NCI-H2227 treated with DMSO at 0.1 percent for 48 hours (cell line): Measurements from ENCODE around the gene STUM.

Experiments
- DNase-seq: peaks from one replicate; lab custom pipeline; 2025; lab: John Stamatoyannopoulos, UW

Gene STUM

DNA sequence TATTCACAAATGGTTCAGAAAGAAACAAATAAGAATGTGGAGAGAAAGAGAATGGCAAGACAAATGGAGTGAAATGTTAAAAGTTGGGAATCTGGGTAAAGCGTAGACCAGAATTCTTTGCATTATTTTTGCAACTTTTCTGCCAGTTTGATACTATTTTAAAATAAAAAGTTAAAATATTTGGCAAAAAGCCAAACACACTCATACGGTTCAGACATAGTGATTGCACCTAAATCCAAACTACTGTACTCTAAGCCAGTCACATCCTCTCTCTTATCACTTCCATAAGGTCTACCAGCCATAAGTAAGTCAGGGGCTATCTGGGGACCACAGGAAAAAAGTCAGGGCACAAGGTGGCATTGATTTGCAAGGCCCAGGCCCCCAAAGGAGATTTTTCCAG, 14.4 kb downstream of the STUM start:
- DNase-seq: no peak

GRCh38 chr1:226563666-226564065, 15.1 kb downstream of the STUM start:
- no peak for DNase-seq

- no peak for DNase-seq
These were observed 16.9 kb downstream of the STUM start for GRCh38 chr1:226565476-226565875.

- DNase-seq: peak; percentile 5
These were observed 17.7 kb downstream of the STUM start for GRCh38 chr1:226566234-226566633.

DNA sequence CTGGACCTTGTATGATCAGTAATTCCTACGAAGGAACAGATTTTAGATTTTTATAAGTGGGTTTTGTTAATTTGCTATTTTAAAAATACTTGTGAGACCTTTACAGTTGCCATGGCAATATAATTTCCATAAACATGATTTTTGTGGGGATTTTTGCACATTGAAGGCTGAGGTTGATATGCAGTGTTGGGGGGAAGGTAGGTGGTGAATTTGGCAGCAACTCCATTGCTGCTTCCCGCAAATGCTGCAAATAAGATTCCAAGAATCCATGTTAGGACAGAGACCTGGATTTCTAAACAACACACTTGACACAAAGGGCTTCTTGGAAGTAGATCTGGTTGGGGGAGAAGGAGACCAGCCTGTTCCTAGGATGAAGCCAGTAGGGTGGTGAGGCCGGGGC, 18.2 kb downstream of the STUM start:
- DNase-seq: no peak

DNA sequence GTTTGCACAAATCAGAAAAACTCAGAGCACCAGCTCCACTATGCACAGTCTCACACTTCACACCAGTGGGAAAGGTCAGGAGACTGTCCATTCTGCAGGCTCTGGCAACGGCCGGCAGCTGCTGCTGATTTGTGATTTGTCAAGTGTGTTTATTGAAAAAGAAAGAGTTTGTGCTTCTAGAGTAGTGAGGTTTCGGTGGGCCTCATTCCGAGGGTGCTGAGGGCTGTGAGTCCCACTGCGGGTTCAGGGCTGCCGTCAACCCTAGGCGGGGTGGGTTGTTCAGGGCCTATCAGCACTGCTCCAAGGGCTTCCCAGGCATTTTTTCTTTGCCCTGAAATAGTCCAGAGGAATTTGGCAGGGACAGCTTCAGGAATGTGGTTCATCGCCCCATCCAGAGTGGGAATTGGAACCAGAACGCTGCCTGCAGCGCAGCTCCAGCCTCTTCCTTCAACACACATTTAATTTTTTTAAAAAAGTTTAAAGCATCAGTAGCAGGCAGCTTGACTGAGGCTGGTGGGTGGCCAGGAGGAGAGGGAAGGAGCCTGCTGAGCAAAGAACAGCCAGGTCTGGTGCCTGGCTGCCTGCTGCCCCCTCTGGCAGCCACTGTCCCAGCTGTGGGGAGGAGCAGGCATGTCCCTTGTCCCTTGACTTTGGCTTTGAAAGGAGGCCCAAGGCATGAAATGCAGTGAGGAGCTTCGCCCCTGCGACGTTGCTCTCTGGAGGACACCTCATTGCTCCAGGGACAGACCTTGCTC, 19.7 kb downstream of the STUM start:
- DNase-seq: no peak

DNA sequence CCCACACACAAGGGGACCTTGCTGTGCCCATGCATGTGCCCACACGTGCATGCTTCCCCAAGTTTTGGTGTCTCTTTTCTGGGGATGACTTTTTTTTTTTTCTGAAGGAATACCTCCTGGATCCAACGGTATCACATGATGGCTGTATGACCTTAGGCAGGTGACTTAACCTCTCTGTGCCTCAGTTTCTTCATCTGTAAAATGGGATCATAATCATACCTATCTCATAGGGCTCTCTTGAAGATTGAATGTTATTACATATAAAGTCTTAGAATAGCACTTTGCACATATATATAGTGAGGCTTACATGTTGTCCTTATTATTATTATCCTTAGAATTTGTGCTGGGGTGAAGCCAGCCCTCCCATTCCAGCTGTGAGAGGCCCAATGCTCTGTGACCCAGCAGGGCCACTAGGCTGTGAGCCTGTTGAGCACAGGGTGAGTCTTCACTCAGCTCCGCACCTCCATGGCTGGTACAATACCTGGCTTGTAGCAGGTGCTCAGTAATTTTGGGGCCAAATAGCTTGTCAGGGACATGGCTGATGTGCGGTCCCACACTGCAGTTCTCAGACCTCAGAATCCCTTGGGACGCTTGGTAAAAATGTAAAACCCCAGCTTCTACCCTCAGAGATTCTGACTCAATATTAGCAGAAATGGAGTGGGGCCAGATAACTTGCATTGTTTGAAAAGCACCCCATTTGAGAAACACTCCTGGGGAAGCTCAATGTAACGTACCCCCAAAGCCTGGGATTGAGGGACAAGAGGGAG, 20.6 kb downstream of the STUM start:
- DNase-seq: no peak

DNA sequence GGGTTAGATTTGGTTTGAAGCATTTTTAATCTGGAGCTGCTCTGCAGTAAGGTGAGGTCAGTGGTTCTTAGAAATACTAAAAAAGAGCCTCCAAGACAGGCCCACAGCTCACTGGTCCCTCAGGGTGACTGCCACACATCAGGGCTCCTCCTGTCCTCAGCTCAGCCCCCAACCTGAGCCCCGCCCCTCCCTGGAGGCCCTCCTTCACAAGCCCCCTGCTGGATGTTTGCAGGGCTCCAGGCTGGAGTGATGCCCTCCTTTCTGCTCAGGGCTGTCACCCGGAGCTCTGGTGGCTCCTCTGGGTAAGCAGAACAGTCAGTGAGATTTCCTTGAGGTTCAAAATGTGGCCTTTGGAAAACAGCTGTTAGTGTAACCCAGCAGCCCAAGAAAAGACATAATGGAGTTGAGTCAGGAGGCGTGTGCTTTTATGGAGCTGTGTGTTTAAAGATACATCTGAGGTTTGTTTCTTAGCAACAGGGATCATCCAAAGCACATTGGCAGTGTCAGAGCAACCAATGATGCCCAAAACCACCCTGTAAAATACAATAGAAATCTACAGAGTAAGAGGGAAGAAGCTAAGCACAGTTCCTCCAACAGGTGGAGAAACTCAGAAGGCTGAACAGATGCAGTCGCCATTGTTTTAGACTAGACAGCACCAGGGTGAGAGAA, 21.4 kb downstream of the STUM start:
- peak; percentile 43 for DNase-seq

DNA sequence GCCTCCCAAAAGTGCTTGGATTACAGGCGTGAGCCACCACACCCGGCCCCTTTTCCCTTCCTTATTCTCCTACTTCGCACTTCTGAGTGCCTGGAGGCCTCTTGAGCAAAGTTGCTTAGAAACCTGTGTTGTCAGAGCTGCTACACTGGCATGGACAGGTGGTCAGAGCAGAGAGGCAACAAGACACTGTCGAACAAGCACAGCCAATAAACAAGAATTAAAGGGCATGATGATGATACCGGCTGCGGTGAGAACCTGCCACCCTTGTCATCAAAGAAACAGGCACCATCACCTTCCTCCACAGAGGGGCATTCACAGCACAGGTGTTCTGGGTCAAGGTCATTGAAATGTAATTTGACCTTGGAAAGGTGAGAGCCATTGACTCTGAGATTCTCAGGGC, 23.3 kb downstream of the STUM start:
- DNase-seq: no peak

DNA sequence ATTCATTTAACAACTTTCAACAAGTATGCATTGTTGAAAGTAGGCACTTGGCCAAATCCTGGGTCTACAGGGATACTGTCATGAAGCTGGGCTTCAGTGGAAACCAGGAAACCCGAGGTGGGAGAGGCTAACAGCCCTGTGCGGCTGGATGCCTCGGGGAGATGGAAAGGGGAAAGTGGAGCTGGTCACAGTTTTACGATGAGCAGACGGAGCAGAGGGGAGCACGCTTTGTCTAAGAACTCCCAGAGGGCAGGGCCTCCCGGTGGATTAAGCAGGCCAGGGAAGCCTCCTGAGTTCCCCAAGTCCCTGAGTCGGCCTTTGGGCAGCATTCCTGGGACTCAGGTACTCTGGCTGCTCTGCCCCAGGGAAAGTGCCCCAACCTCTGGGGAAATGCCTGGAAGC, 23.8 kb downstream of the STUM start:
- DNase-seq: no peak

- DNase-seq: no peak
These were observed 25.5 kb downstream of the STUM start for GRCh38 chr1:226574044-226574443.

GRCh38 chr1:226574591-226575435, 26.2 kb downstream of the STUM start:
- DNase-seq: no peak

- DNase-seq: no peak
These were observed 26.8 kb downstream of the STUM start for GRCh38 chr1:226575436-226575720.

DNA sequence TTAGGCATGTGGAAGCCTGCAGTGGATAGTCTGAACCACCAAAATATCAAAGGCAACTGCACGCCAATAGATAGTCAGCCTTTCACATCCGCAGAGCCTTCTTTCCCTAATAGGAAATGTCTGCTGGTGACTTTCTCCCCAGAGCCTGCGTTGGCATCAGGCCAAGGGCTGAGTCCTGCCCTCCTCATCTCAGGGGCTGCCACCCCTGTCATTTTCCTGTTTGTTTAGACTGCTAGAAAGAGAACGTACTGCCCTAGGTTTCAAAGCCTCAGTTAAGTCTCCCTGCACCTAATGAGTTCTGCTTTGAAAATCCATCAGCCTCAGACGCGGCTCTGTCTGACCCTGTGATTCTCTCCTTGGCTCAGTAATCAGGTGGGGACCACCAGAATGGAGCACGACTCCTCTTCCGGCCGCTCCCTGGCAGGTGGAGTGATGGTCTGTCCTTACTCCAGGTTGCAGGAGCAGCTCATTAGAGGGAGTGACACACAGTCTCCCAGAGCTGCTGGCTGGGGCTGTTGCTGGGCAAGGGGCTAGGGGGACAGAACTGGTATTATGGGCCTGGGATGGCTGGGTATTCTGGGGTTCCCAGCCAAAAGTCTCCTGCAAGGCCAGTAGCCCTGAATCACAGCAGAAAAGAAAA, 27.3 kb downstream of the STUM start:
- DNase-seq: peak; percentile 87

- DNase-seq: no peak
These were observed 28.0 kb downstream of the STUM start for GRCh38 chr1:226576601-226577000.

GRCh38 chr1:226577401-226578180, 29.0 kb downstream of the STUM start:
- DNase-seq: no peak

DNA sequence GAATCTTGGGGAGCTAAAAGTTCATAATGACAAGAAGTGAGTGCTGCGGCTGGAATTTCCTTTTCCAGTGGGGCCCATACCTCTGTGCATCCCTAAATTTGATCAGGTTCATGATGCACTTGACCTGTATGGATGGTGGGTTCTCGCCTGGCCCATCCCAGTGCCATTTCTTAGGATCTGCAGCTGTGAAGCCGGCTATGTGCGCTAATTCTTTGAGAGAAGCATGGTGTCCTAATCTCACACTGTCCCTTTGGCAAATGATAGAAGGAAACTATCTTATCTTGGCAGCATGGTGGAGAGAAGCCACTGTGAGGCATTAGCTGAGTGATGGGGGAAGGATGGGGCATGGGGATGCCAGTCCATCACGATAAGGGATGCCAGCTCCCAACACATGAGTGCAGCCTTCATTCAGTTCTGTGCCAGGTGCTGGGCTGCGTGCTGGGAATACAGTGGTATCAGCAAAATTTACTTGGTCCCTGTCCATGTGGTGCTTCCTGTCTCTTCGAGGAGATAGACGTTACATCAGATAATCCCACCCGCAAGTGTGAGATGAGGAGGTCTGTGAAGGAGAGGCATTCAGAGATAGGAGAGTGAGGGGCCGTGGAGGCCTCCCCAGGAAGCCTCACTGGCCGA, 30.5 kb downstream of the STUM start:
- no peak for DNase-seq

DNA sequence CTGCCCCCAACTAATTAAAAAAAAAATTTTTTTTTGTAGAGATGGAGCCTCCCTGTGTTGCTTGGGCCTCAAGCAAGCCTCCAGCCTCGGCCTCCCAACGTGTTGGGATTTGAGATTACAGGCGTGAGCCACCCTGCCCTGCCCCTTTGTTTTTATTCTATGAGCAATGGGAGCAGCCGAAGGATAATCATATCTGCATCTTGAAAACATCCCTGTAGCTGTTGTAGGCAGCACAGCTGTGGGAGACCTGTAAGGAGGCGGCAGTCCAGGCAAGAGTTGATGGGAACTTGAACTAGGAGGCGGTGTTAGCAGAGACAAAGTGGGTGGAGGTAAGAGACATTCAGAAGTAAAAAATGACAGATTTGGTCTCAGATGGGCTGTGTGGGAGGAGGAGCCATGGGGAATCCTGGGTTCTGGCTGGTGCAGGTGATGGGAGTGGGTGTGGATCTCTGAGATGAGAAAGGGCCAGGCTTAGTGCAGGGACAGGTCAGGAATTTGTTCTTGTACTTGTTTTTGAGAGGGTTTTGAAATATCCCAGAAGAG, 31.3 kb downstream of the STUM start:
- DNase-seq: no peak

DNA sequence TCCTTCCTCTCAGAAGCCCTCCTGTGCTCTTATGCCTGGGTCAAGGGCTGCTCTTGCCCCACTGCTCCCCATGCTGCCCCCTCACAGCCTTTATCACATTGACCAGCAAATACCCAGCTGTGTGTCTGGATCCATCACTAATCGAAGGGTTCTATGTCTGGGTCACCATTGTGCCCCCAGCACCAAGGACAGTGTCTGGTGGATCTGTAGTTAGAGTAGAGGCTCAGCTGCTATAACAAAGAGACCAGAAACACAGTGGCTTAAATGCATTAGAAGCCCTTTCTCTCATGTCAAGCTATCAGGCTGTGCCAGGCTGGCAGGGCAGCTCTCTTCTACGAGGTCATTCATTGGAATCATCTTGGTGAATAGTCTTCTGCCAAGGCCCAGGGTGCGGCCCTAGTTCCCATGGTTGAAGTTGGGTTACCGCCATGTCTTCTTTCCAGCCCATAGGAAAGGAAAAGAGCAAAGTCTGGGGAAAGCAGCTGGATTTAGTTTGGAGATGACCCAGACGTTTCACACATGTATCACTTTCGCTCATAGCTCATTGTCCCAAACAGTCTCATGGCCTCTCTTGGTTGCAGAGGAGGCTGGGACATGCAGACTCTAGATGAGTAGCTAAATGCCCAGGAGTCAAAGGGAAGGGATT, 32.2 kb downstream of the STUM start:
- DNase-seq: no peak
